HFFc6 (cell line): ENCODE data around the gene INTS6L. TPM values are rescaled to one million over a fixed set of nuclear protein-coding genes. Genes with fewer than 3 reads are reported as not detected.

Experiments
- DNase-seq: peaks from one replicate; pipeline ENCODE4 v3.0.0-alpha.2; 2018
- H3K27ac Mint-ChIP-seq: 2 replicates; pipeline ENCODE4 v1.8.0; 2020; ENCODE audit warnings: mild to moderate bottlenecking, mixed read lengths
- H3K27me3 Mint-ChIP-seq: 2 replicates; pipeline ENCODE4 v1.8.0; 2021; ENCODE audit warnings: mild to moderate bottlenecking, moderate library complexity, mixed read lengths; ENCODE audit not compliant: insufficient read depth
- H3K36me3 Mint-ChIP-seq: 2 replicates; pipeline ENCODE4 v1.8.0; 2021; ENCODE audit warnings: low read depth, mixed read lengths
- H3K4me1 Mint-ChIP-seq: 2 replicates; pipeline ENCODE4 v1.8.0; 2020; ENCODE audit warnings: low read depth, mixed read lengths
- H3K4me3 Mint-ChIP-seq: 2 replicates; pipeline ENCODE4 v1.8.0; 2020; ENCODE audit warnings: mild to moderate bottlenecking, moderate library complexity, mixed read lengths
- H3K9me3 Mint-ChIP-seq: 2 replicates; pipeline ENCODE4 v1.8.0; 2020; ENCODE audit warnings: mild to moderate bottlenecking, mixed read lengths
- CTCF ChIP-seq: fragments of 200-600 bp; sonication (generic); IDR thresholded peaks from 2 replicates; pipeline ENCODE4 v1.5.0; 2021; ENCODE audit warnings: antibody characterized with exemption, mild to moderate bottlenecking
- total RNA-seq, 6 experiments: library from RNA; stranded (reverse); fragmentation: NEBNext Ultra II Directional; extraction: Animal tissue kit (Norgen Biotek cat#: 25700); gene quantifications; 2 replicates in 1 of 6; 3 replicates in 5 of 6; pipeline ENCODE4 v1.2.3, GENCODE V29; 2021

Gene INTS6L
- total RNA-seq, 6 experiments from 2014 or later: 1.3 to 2.0 (median 1.8) TPM

DNA sequence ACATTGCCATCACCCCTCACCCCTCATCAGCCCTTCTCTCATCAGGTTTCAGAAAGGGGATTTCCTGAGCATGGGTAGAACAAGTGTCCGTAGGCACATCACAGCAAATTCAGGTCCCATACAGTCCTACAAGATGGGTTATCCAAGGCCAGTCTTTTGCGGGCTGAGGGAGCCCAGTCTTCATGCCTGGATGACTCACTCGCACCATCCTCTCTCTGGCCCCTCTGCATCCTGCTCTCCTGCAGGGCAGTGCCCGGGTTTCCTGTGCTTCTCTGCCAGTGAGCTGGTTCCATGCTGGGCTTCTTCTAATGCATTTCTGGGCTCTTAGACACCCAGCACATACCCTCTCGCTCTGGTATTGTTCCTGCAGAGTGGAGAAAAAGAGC is 7.3 kb upstream of the INTS6L start:
- H3K27me3 Mint-ChIP-seq: peaks cover 6% of the 10 kb centered on the region; the same call in 1 of the 2 replicates
- no peaks in the 10 kb centered on the region for H3K36me3 Mint-ChIP-seq
- no peak for DNase-seq
- H3K27ac Mint-ChIP-seq: no peak overlapping the region
- no peak overlapping the region for H3K4me3 Mint-ChIP-seq
- H3K9me3 Mint-ChIP-seq: no peaks in the 10 kb centered on the region
- no peak for TF ChIP-seq CTCF
- no peaks in the 10 kb centered on the region for H3K4me1 Mint-ChIP-seq

GRCh38 chrX:135516376-135516775 is 4.1 kb upstream of the INTS6L start:
- no peak overlapping the region for H3K27ac Mint-ChIP-seq
- no peaks in the 10 kb centered on the region for H3K9me3 Mint-ChIP-seq
- no peak overlapping the region for H3K4me3 Mint-ChIP-seq
- H3K27me3 Mint-ChIP-seq: peaks cover 7% of the 10 kb centered on the region; the same call in 1 of the 2 replicates
- peak; percentile 6; the same call in 1 of the 2 replicates for TF ChIP-seq CTCF
- DNase-seq: no peak
- H3K4me1 Mint-ChIP-seq: peaks cover 8% of the 10 kb centered on the region
- H3K36me3 Mint-ChIP-seq: no peaks in the 10 kb centered on the region

- no peaks in the 10 kb centered on the region for H3K9me3 Mint-ChIP-seq
- H3K27me3 Mint-ChIP-seq: peaks cover 7% of the 10 kb centered on the region; the same call in 1 of the 2 replicates
- no peak overlapping the region for H3K4me3 Mint-ChIP-seq
Observed at GRCh38 chrX:135518161-135518560, 2.3 kb upstream of the INTS6L start.

DNA sequence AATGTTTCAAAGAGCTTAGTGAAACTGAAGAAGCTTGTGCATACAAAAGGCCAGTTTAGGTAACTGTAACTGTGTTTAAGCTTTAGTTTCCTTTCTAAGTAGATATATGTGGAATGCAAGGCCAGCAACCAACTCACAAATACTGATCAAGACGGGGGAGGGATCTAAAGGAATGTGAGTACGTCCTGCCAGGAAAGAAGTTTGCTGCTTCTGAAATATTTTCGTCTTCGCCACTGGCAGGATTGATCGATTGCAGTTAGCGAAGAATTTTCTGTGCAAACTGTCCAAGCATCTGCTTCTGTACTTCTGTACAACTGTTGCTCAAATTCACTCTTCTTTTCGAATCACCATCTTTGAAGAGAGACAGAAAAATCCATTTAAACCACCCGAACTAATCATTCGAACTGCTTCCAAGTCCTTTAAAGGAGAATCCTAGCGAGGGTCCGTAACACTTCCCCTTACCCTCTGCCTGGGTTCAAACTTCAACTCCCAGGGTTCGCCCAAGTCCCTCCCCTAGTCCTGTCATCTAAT is 373 bp upstream of the INTS6L start:
- no peak for TF ChIP-seq CTCF
- DNase-seq: peak; percentile 11
- H3K9me3 Mint-ChIP-seq: no peaks in the 10 kb centered on the region
- peak overlapping the region; percentile 98 for H3K27ac Mint-ChIP-seq
- H3K4me1 Mint-ChIP-seq: peaks cover 13% of the 10 kb centered on the region
- H3K27me3 Mint-ChIP-seq: peaks cover 5% of the 10 kb centered on the region; the same call in 1 of the 2 replicates
- H3K4me3 Mint-ChIP-seq: peak overlapping the region; percentile 96
- no peaks in the 10 kb centered on the region for H3K36me3 Mint-ChIP-seq

More at GRCh38 chrX:135518161-135518560, 2.3 kb upstream of the INTS6L start:
- Mint-ChIP-seq H3K36me3 (no peaks in the 10 kb centered on the region), H3K27ac (no peak overlapping the region), H3K4me1 (peaks cover 8% of the 10 kb centered on the region)
- no peak for TF ChIP-seq CTCF
- DNase-seq: no peak

DNA sequence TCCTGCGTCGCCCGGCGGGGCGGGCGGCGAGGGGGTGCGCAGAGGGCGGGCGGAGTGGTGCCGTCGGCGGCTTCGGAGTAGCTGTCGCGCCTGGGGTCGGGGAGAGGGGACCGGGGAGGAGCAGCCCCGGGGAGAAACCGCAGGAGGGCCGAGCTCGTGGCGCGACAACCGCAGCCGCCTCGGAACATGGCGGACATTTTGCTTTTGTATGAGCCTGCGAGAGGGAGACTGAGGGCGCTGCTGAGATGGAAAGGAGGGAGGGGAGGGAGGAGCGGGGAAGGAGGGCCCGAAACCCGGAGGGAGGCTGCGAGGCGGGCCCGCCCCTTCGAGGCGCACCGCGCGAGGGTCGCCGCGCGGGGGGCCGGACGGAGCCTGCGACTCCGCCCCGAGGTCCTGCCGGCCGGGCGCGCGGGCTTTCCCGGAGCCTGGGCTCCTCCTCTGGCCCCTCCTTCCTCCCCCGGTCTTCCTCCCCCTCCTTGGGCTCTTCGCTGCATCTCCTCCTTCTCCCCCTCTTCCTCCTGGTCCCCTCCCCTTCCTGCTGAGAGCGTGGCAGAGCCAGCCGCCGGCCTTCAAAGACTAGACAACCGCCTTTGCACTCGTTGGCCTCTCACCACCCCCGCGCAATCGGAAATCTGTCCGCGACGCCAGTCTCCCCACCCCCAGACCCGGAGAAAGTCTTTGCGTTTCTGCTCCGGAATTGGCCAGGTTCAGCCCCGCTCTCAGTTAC is 1.1 kb downstream of the INTS6L start:
- DNase-seq: peak; percentile 77
- Mint-ChIP-seq H3K27ac (peak overlapping the region; percentile 95), H3K4me1 (peaks cover 15% of the 10 kb centered on the region), H3K4me3 (peak overlapping the region; percentile 96), H3K27me3 (peaks cover 5% of the 10 kb centered on the region; the same call in 1 of the 2 replicates), H3K36me3 (no peaks in the 10 kb centered on the region), H3K9me3 (no peaks in the 10 kb centered on the region)
- no peak for TF ChIP-seq CTCF
